Endothelial cell of umbilical vein (primary cell): ENCODE data around the gene SMARCD2. TPM values are rescaled to one million over a fixed set of nuclear protein-coding genes. Genes with fewer than 3 reads are reported as not detected.

Source experiments
- BruUV-seq: library from RNA; stranded (reverse); fragments of 400-500 nt; replicated peaks from 2 replicates; lab custom pipeline; 2021; lab: Mats Ljungman, UMichigan
- CTCF ChIA-PET: fragments of 300-600, 350-600 bp; sonication (Branson Sonifier 250); formaldehyde crosslinking; loops from one replicate; lab custom pipeline; 2021; ENCODE audit warnings: antibody characterized with exemption, inconsistent platforms; lab: Charles Lee
- POLR2A ChIA-PET: fragments of 300-600, 350-600 bp; sonication (Branson Sonifier 250); formaldehyde crosslinking; loops from one replicate; lab custom pipeline; 2021; ENCODE audit warnings: antibody characterized with exemption, inconsistent platforms; lab: Charles Lee
- DNase-seq: peaks from one replicate; pipeline ENCODE4 v3.0.0-alpha.2; 2011; ENCODE audit warnings: low read depth, low spot score
- FAIRE-seq: peaks from 2 replicates; lab custom pipeline; 2011; peaks lifted over from hg19 to GRCh38; lab: Jason Lieb, UNC
- H2AFZ ChIP-seq: 2 replicates; pipeline ENCODE4 v1.6.0; 2012; ENCODE audit warnings: low read depth, low read length, control low read depth, inconsistent platforms
- H3K27ac ChIP-seq: 2 replicates; pipeline ENCODE4 v1.5.1; 2011; ENCODE audit warnings: low read depth, mild to moderate bottlenecking, control low read depth, low read length, moderate library complexity; ENCODE audit not compliant: insufficient read depth
- H3K27me3 ChIP-seq, 2 experiments: 2 replicates each; pipeline versions ENCODE4 v1.6.0 to v1.6.1; 2011; ENCODE audit warnings: low read length in 2 of 2, mixed read lengths in 1 of 2; ENCODE audit not compliant: control insufficient read depth in 2 of 2, insufficient read depth in 2 of 2
- H3K36me3 ChIP-seq, 2 experiments: 2 replicates in 1 of 2; 3 replicates in 1 of 2; pipeline ENCODE4 v1.5.1; 2011; ENCODE audit warnings: low read length in 2 of 2, mild to moderate bottlenecking in 1 of 2, moderate library complexity in 1 of 2; ENCODE audit not compliant: control insufficient read depth in 2 of 2, insufficient read depth in 2 of 2; ENCODE audit errors: extremely low read depth in 1 of 2
- H3K4me1 ChIP-seq: 3 replicates; pipeline ENCODE4 v1.5.1; 2011; ENCODE audit warnings: mild to moderate bottlenecking, low read length; ENCODE audit not compliant: control insufficient read depth, insufficient read depth; ENCODE audit errors: extremely low read depth
- H3K4me2 ChIP-seq: 2 replicates; pipeline ENCODE4 v1.6.1; 2011; ENCODE audit warnings: low read length, control low read depth, mixed read lengths; ENCODE audit not compliant: insufficient read depth
- H3K4me3 ChIP-seq, 3 experiments: fragments of 200-600 bp in 1 of 3; sonication (generic), shearing (Covaris generic) in 1 of 3; replicated peaks in 1 of 3; 2 replicates each; pipeline ENCODE4 v1.5.1; 2011 to 2016; ENCODE audit warnings: control low read depth in 3 of 3, low read length in 3 of 3, mild to moderate bottlenecking in 2 of 3, inconsistent platforms in 1 of 3, low read depth in 1 of 3, moderate library complexity in 1 of 3; ENCODE audit not compliant: insufficient read depth in 1 of 3
- H3K79me2 ChIP-seq: 2 replicates; pipeline ENCODE4 v1.6.0; 2012; ENCODE audit warnings: low read length, inconsistent platforms; ENCODE audit not compliant: control insufficient read depth, insufficient read depth
- H3K9ac ChIP-seq: replicated peaks from 2 replicates; pipeline ENCODE3; 2011; ENCODE audit warnings: low read length, control low read depth; ENCODE audit not compliant: insufficient read depth; ENCODE audit errors: extremely low read depth
- H3K9me1 ChIP-seq: replicated peaks from 3 replicates; pipeline ENCODE4 v1.6.0; 2011; ENCODE audit warnings: mild to moderate bottlenecking, low read length; ENCODE audit not compliant: control insufficient read depth, insufficient read depth; ENCODE audit errors: extremely low read depth
- H3K9me3 ChIP-seq: replicated peaks from 2 replicates; pipeline ENCODE4 v1.5.1; 2012; ENCODE audit warnings: low read length, inconsistent platforms; ENCODE audit not compliant: control insufficient read depth, insufficient read depth
- H4K20me1 ChIP-seq: replicated peaks from 2 replicates; pipeline ENCODE3; 2011; ENCODE audit warnings: mild to moderate bottlenecking, low read length; ENCODE audit not compliant: control insufficient read depth, insufficient read depth; ENCODE audit errors: extremely low read depth
- EZH2 ChIP-seq: IDR thresholded peaks from 2 replicates; pipeline ENCODE4 v1.6.1; 2012; ENCODE audit warnings: borderline replicate concordance, low read depth, mild to moderate bottlenecking, moderate library complexity, low read length, inconsistent platforms; ENCODE audit not compliant: severe bottlenecking
- FOS ChIP-seq: IDR thresholded peaks from 2 replicates; pipeline ENCODE4 v1.6.1; 2011; ENCODE audit warnings: mild to moderate bottlenecking, low read length, moderate library complexity, borderline replicate concordance; ENCODE audit not compliant: insufficient read depth
- GATA2 ChIP-seq: IDR thresholded peaks from 2 replicates; pipeline ENCODE4 v1.7.0; 2011; ENCODE audit warnings: low read depth, mild to moderate bottlenecking, moderate library complexity, mixed read lengths, low read length; ENCODE audit not compliant: insufficient read length, insufficient read depth
- JUN ChIP-seq: IDR thresholded peaks from 2 replicates; pipeline ENCODE4 v1.6.1; 2011; ENCODE audit warnings: borderline replicate concordance, low read depth; ENCODE audit not compliant: insufficient read length, insufficient read depth
- MYC ChIP-seq: IDR thresholded peaks from one replicate; pipeline ENCODE4 v1.6.1; 2011; ENCODE audit warnings: mild to moderate bottlenecking, low read depth, low read length
- POLR2A ChIP-seq: IDR thresholded peaks from 2 replicates; pipeline ENCODE4 v1.6.1; 2012; ENCODE audit warnings: low read depth, mild to moderate bottlenecking, control low read depth, low read length
- POLR2AphosphoS5 ChIP-seq: IDR thresholded peaks from 2 replicates; pipeline ENCODE4 v1.6.1; 2012; ENCODE audit warnings: low read depth, mild to moderate bottlenecking, control low read depth, low read length, moderate library complexity; ENCODE audit not compliant: insufficient read depth
- dilution Hi-C: fragments of 300-500 bp; cut with MboI; formaldehyde crosslinking; loops from one replicate; pipeline ENCODE4 v1.15.0; 2019; ENCODE audit warnings: low sequenced_read_pairs; ENCODE audit not compliant: extremely low pct_ligation_motif_present
- intact Hi-C: fragments of 100-400 bp; cut with micrococcal nuclease; formaldehyde crosslinking; loops from one replicate; pipeline ENCODE4 v1.10.0; 2022
- polyA plus RNA-seq, 4 experiments: library from polyadenylated mRNA; depleted of rRNA in 3 of 4; stranded (reverse) in 3 of 4; unstranded in 1 of 4; fragments of >200 nt; gene quantifications; 2 replicates each; pipeline versions ENCODE4 v1.2.1 to v1.2.3, GENCODE V29; 2011 to 2012; ENCODE audit warnings: missing spikeins in 1 of 4
- total RNA-seq: library from RNA; stranded (reverse); gene quantifications from 2 replicates; pipeline ENCODE4 v1.2.3, GENCODE V29; 2021
- TF ChIP-seq, protein P1 (sequence below): IDR thresholded peaks from 2 replicates; pipeline ENCODE4 v1.6.1; 2011; ENCODE audit not compliant: insufficient read depth, insufficient read length
- TF ChIP-seq, protein P2 (sequence below), 2 donors: IDR thresholded peaks; 1 replicate in 1 of 2; 2 replicates in 1 of 2; pipeline ENCODE4 v1.5.1; 2011; ENCODE audit warnings: low read length in 2 of 2, mild to moderate bottlenecking in 2 of 2, moderate library complexity in 2 of 2, control low read depth in 1 of 2, inconsistent platforms in 1 of 2, low read depth in 1 of 2; ENCODE audit not compliant: insufficient read depth in 1 of 2; ENCODE audit errors: extremely low read depth in 1 of 2

The SMARCD2 gene
- total and polyA plus RNA-seq, 2 donors (not counting 3 experiments of a cell fraction or from before 2014, with no cell fraction given), result 51.2 to 55.7 TPM

- H3K9ac ChIP-seq, result no peak overlapping the region
- intact Hi-C loops (no loop called here), dilution Hi-C loops (no loop called here)
- H3K4me2 ChIP-seq, result no peak overlapping the region
- H3K4me3 ChIP-seq, result no peak overlapping the region
- peaks cover 17% of the 10 kb centered on the region for H3K79me2 ChIP-seq
- no peaks in the 10 kb centered on the region for H3K27me3 ChIP-seq
- BruUV-seq, result no TSS peak
- H3K9me3 ChIP-seq, result no peaks in the 10 kb centered on the region
- H3K27ac ChIP-seq, result no peak overlapping the region
- POLR2A ChIA-PET, result no interaction called here
- TF ChIP-seq GATA2 (no peak), JUN (no peak), POLR2A (no peak), FOS (no peak), MYC (no peak), POLR2AphosphoS5 (no peak), EZH2 (no peak)
- TF ChIP-seq, protein P1, sequence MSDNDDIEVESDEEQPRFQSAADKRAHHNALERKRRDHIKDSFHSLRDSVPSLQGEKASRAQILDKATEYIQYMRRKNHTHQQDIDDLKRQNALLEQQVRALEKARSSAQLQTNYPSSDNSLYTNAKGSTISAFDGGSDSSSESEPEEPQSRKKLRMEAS, result no peak
- TF ChIP-seq, protein P2, sequence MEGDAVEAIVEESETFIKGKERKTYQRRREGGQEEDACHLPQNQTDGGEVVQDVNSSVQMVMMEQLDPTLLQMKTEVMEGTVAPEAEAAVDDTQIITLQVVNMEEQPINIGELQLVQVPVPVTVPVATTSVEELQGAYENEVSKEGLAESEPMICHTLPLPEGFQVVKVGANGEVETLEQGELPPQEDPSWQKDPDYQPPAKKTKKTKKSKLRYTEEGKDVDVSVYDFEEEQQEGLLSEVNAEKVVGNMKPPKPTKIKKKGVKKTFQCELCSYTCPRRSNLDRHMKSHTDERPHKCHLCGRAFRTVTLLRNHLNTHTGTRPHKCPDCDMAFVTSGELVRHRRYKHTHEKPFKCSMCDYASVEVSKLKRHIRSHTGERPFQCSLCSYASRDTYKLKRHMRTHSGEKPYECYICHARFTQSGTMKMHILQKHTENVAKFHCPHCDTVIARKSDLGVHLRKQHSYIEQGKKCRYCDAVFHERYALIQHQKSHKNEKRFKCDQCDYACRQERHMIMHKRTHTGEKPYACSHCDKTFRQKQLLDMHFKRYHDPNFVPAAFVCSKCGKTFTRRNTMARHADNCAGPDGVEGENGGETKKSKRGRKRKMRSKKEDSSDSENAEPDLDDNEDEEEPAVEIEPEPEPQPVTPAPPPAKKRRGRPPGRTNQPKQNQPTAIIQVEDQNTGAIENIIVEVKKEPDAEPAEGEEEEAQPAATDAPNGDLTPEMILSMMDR (IDR thresholded peaks at IDR 0.05; ENCODE audit: extremely low read depth in 1 of 2, insufficient read depth in 1 of 2, low read depth in 1 of 2, low read length in 2 of 2), result no peak
- no peak overlapping the region for H2AFZ ChIP-seq
- H3K9me1 ChIP-seq, result no peaks in the 10 kb centered on the region
- FAIRE-seq (no peak), DNase-seq (no peak)
- H3K4me1 ChIP-seq, result peaks cover 21% of the 10 kb centered on the region
- H3K36me3 ChIP-seq, result no peaks in the 10 kb centered on the region
- CTCF ChIA-PET, result no interaction called here
- no peaks in the 10 kb centered on the region for H4K20me1 ChIP-seq
Observed at GRCh38 chr17:63845509-63845908, 3.0 kb upstream of the SMARCD2 start.
